Measurements from ENCODE around the gene SETDB1. TPM values are rescaled to one million over a fixed set of nuclear protein-coding genes. Genes with fewer than 3 reads are reported as not detected.
A peak's percentile ranks its signal among the peaks of the same experiment; 100 is the strongest.

The SETDB1 gene
- total RNA-seq, 1 donor from 2014 or later, result 47.5 TPM

GRCh38 chr1:150995896-150996295 lies 69.7 kb downstream of the SETDB1 start:
- Histone ChIP-seq H3K4me3 (peak overlapping the region; percentile 8), H3K27ac (peak overlapping the region; percentile 28), H3K27me3 (ENCODE audit: low read depth) (no peaks in the 10 kb centered on the region), H3K9me3 (no peaks in the 10 kb centered on the region), H3K4me1 (peaks cover 13% of the 10 kb centered on the region), H3K36me3 (peaks cover 45% of the 10 kb centered on the region)
- peak; percentile 66 to 74 for ATAC-seq
- TF ChIP-seq CTCF (IDR thresholded peaks at IDR 0.05), result peak; percentile 91
- intact Hi-C loops (cut with DNase I), result no loop called here
- DNase-seq, result no peak

- no peak overlapping the region for H3K27ac ChIP-seq
- no peaks in the 10 kb centered on the region for H3K9me3 ChIP-seq
- ATAC-seq (no peak), DNase-seq (no peak)
- peaks cover 59% of the 10 kb centered on the region for H3K36me3 ChIP-seq
- no peaks in the 10 kb centered on the region for H3K27me3 ChIP-seq (ENCODE audit: low read depth)
- peaks cover 25% of the 10 kb centered on the region for H3K4me1 ChIP-seq
- intact Hi-C loops (cut with DNase I), result no loop called here
- no peak overlapping the region for H3K4me3 ChIP-seq
- no peak for TF ChIP-seq CTCF (IDR thresholded peaks at IDR 0.05)
Observed at GRCh38 chr1:150997126-150997872, 71.1 kb downstream of the SETDB1 start.

- Histone ChIP-seq H3K36me3 (peaks cover 61% of the 10 kb centered on the region), H3K4me1 (peaks cover 32% of the 10 kb centered on the region)
- ATAC-seq, result no peak
Observed at GRCh38 chr1:150997949-150998348, 71.8 kb downstream of the SETDB1 start.

GRCh38 chr1:150999051-150999674 lies 73.0 kb downstream of the SETDB1 start:
- no peaks in the 10 kb centered on the region for H3K27me3 ChIP-seq (ENCODE audit: low read depth)
- H3K27ac ChIP-seq, result no peak overlapping the region
- TF ChIP-seq CTCF (IDR thresholded peaks at IDR 0.05), result no peak
- H3K9me3 ChIP-seq, result no peaks in the 10 kb centered on the region
- no peak overlapping the region for H3K4me3 ChIP-seq
- intact Hi-C loops (cut with DNase I), result no loop called here
- DNase-seq, result no peak
- H3K36me3 ChIP-seq, result peaks cover 61% of the 10 kb centered on the region
- no peak for ATAC-seq
- peaks cover 44% of the 10 kb centered on the region for H3K4me1 ChIP-seq

More at GRCh38 chr1:150997949-150998348, 71.8 kb downstream of the SETDB1 start:
- Histone ChIP-seq H3K27me3 (ENCODE audit: low read depth) (no peaks in the 10 kb centered on the region), H3K9me3 (no peaks in the 10 kb centered on the region), H3K27ac (no peak overlapping the region), H3K4me3 (no peak overlapping the region)
- DNase-seq, result no peak
- no peak for TF ChIP-seq CTCF (IDR thresholded peaks at IDR 0.05)
- intact Hi-C loops (cut with DNase I), result no loop called here

- ATAC-seq, result no peak
- Histone ChIP-seq H3K4me3 (no peak overlapping the region), H3K4me1 (peaks cover 51% of the 10 kb centered on the region), H3K27ac (no peak overlapping the region), H3K36me3 (peaks cover 61% of the 10 kb centered on the region), H3K27me3 (ENCODE audit: low read depth) (no peaks in the 10 kb centered on the region), H3K9me3 (no peaks in the 10 kb centered on the region)
- no peak for TF ChIP-seq CTCF (IDR thresholded peaks at IDR 0.05)
- DNase-seq, result no peak
- intact Hi-C loops (cut with DNase I), result no loop called here
Observed at GRCh38 chr1:150999926-151000325, 73.8 kb downstream of the SETDB1 start.
